OCI-LY1 (cell line): Measurements from ENCODE around the gene GABBR1.
A peak's percentile ranks its signal among the peaks of the same experiment; 100 is the strongest.

Source experiments
- H2AFZ ChIP-seq: fragments of 200-600 bp; sonication (generic), shearing (Covaris generic); 2 replicates; pipeline ENCODE4 v1.6.0; 2014; ENCODE audit warnings: antibody characterized with exemption, mild to moderate bottlenecking, low read length
- H3F3A ChIP-seq: fragments of 200-600 bp; sonication (generic), shearing (Covaris generic); 2 replicates; pipeline ENCODE4 v1.6.0; 2014; ENCODE audit warnings: mild to moderate bottlenecking, antibody characterized with exemption, low read length, moderate library complexity; ENCODE audit not compliant: insufficient read depth
- H3K27ac ChIP-seq: fragments of 200-600 bp; sonication (generic); 2 replicates; pipeline ENCODE4 v1.5.1; 2014; ENCODE audit warnings: low read length, mixed run types, mild to moderate bottlenecking, low read depth; ENCODE audit not compliant: poor library complexity, severe bottlenecking
- H3K27me3 ChIP-seq: fragments of 200-600 bp; sonication (generic); 2 replicates; pipeline ENCODE4 v1.6.0; 2014; ENCODE audit warnings: antibody characterized with exemption, mild to moderate bottlenecking, low read length, moderate library complexity; ENCODE audit not compliant: insufficient read depth
- H3K36me3 ChIP-seq: fragments of 200-600 bp; sonication (generic); 2 replicates; pipeline ENCODE4 v1.6.1; 2014; ENCODE audit warnings: mild to moderate bottlenecking, antibody characterized with exemption, low read length, moderate library complexity, mixed read lengths; ENCODE audit not compliant: insufficient read depth
- H3K4me1 ChIP-seq: fragments of 200-600 bp; sonication (generic); 2 replicates; pipeline ENCODE4 v1.5.1; 2014; ENCODE audit warnings: mild to moderate bottlenecking, low read length, moderate library complexity; ENCODE audit not compliant: insufficient read depth, severe bottlenecking
- H3K4me2 ChIP-seq: fragments of 200-600 bp; sonication (generic), shearing (Covaris generic); 2 replicates; pipeline ENCODE4 v1.6.1; 2014; ENCODE audit warnings: low read length
- H3K4me3 ChIP-seq: fragments of 200-600 bp; sonication (generic); 2 replicates; pipeline ENCODE4 v1.5.1; 2014; ENCODE audit warnings: low read length, low read depth, mild to moderate bottlenecking, mixed read lengths; ENCODE audit not compliant: poor library complexity, severe bottlenecking
- H3K79me2 ChIP-seq: fragments of 200-600 bp; shearing (Covaris generic); 2 replicates; pipeline ENCODE4 v1.6.1; 2016; ENCODE audit warnings: mixed run types, low read length, mixed read lengths; ENCODE audit not compliant: insufficient read depth
- H3K9ac ChIP-seq: fragments of 200-600 bp; sonication (generic), shearing (Covaris generic); 2 replicates; pipeline ENCODE4 v1.6.1; 2014; ENCODE audit warnings: mild to moderate bottlenecking, low read length, mixed read lengths
- H3K9me2 ChIP-seq: fragments of 200-600 bp; sonication (generic), shearing (Covaris generic); 2 replicates; pipeline ENCODE4 v1.6.1; 2014; ENCODE audit warnings: low read depth, mild to moderate bottlenecking, low read length, mixed read lengths
- H3K9me3 ChIP-seq: fragments of 200-600 bp; shearing (Covaris generic); 2 replicates; pipeline ENCODE4 v1.6.1; 2014; ENCODE audit warnings: low read length, mixed read lengths
- H4K20me1 ChIP-seq: fragments of 200-600 bp; sonication (generic), shearing (Covaris generic); 2 replicates; pipeline ENCODE4 v1.6.0; 2016; ENCODE audit warnings: mild to moderate bottlenecking, low read length; ENCODE audit not compliant: insufficient read depth
- EZH2 ChIP-seq: fragments of 200-600 bp; sonication (generic), shearing (Covaris generic); IDR thresholded peaks from 2 replicates; pipeline ENCODE4 v1.8.0; 2017; ENCODE audit warnings: borderline replicate concordance, mixed run types, mild to moderate bottlenecking, antibody characterized with exemption, low read length, moderate library complexity, mixed read lengths
- TF ChIP-seq, protein P1 (sequence below): fragments of 200-600 bp; sonication (generic), shearing (Covaris generic); IDR thresholded peaks from 2 replicates; pipeline ENCODE4 v1.5.1; 2017; ENCODE audit warnings: mild to moderate bottlenecking, antibody characterized with exemption, low read length, moderate library complexity, mixed read lengths

The GABBR1 gene

GRCh38 chr6:29516108-29516507 is 116.9 kb downstream of the GABBR1 start:
- Histone ChIP-seq H3K9ac (no peak overlapping the region), H3K36me3 (no peaks in the 10 kb centered on the region), H4K20me1 (no peaks in the 10 kb centered on the region), H2AFZ (no peak overlapping the region), H3F3A (no peaks in the 10 kb centered on the region), H3K4me2 (no peak overlapping the region), H3K9me2 (no peaks in the 10 kb centered on the region), H3K79me2 (no peaks in the 10 kb centered on the region), H3K27ac (no peak overlapping the region), H3K4me3 (no peak overlapping the region), H3K9me3 (no peaks in the 10 kb centered on the region), H3K27me3 (no peaks in the 10 kb centered on the region), H3K4me1 (no peaks in the 10 kb centered on the region)
- no peak for TF ChIP-seq EZH2
- TF ChIP-seq, protein P1, sequence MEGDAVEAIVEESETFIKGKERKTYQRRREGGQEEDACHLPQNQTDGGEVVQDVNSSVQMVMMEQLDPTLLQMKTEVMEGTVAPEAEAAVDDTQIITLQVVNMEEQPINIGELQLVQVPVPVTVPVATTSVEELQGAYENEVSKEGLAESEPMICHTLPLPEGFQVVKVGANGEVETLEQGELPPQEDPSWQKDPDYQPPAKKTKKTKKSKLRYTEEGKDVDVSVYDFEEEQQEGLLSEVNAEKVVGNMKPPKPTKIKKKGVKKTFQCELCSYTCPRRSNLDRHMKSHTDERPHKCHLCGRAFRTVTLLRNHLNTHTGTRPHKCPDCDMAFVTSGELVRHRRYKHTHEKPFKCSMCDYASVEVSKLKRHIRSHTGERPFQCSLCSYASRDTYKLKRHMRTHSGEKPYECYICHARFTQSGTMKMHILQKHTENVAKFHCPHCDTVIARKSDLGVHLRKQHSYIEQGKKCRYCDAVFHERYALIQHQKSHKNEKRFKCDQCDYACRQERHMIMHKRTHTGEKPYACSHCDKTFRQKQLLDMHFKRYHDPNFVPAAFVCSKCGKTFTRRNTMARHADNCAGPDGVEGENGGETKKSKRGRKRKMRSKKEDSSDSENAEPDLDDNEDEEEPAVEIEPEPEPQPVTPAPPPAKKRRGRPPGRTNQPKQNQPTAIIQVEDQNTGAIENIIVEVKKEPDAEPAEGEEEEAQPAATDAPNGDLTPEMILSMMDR, result no peak

DNA sequence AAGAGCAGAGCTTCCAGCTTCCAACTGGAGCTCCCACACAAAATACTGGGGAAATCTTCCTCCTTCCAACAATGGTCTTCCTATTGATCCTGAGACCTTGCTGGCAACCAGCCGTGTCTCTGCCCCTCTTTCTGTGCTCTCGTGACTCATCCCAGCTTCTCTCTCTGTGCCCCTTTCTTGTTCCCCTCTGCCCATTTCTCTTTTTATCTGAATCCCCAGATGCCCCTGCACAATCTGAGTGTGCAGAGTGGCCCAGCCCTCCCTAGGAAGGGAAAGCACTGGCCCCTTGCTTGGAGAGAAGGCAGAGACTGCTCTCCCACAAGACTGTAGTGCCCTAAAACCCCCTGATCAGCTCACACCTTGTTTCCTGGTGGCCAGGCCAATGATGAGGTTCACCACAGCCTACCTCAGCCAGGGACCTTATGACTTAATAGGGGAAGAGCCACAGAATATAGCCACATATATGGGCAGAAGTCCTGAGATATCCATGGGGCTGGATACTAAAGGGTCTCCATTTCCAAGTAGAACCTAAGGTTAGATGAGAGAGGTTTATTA is 122.2 kb downstream of the GABBR1 start:
- H3K4me2 ChIP-seq, result no peak overlapping the region
- H3K4me3 ChIP-seq, result no peak overlapping the region
- no peaks in the 10 kb centered on the region for H3K4me1 ChIP-seq
- H4K20me1 ChIP-seq, result no peaks in the 10 kb centered on the region
- no peaks in the 10 kb centered on the region for H3K27me3 ChIP-seq
- TF ChIP-seq, protein P1, result no peak
- TF ChIP-seq EZH2, result no peak
- no peaks in the 10 kb centered on the region for H3K9me2 ChIP-seq
- H3K36me3 ChIP-seq, result no peaks in the 10 kb centered on the region
- H3K9me3 ChIP-seq, result no peaks in the 10 kb centered on the region
- H3K27ac ChIP-seq, result no peak overlapping the region
- H2AFZ ChIP-seq, result no peak overlapping the region
- no peaks in the 10 kb centered on the region for H3K79me2 ChIP-seq
- H3F3A ChIP-seq, result no peaks in the 10 kb centered on the region
- H3K9ac ChIP-seq, result no peak overlapping the region

GRCh38 chr6:29510202-29510601 is 122.8 kb downstream of the GABBR1 start:
- no peaks in the 10 kb centered on the region for H3K4me1 ChIP-seq
- no peak overlapping the region for H3K9ac ChIP-seq
- H3K9me2 ChIP-seq, result no peaks in the 10 kb centered on the region
- H3K36me3 ChIP-seq, result no peaks in the 10 kb centered on the region
- no peaks in the 10 kb centered on the region for H3K27me3 ChIP-seq
- H3F3A ChIP-seq, result no peaks in the 10 kb centered on the region
- H3K79me2 ChIP-seq, result no peaks in the 10 kb centered on the region
- no peak overlapping the region for H2AFZ ChIP-seq
- H3K4me3 ChIP-seq, result no peak overlapping the region
- no peaks in the 10 kb centered on the region for H4K20me1 ChIP-seq
- TF ChIP-seq, protein P1, result peak; percentile 24; the same call in 1 of the 2 replicates
- TF ChIP-seq EZH2, result no peak
- H3K4me2 ChIP-seq, result no peak overlapping the region
- no peak overlapping the region for H3K27ac ChIP-seq
- no peaks in the 10 kb centered on the region for H3K9me3 ChIP-seq
